HG03354 (cell line): Measurements from ENCODE around the gene PNMA8C.
"Not testable (repeated sequence)": the region's sequence is repeated elsewhere in the genome, so short reads cannot be mapped to it uniquely, and the experiment has no call there.

Experiments used
- ATAC-seq: cut with Tn5 transposase; IDR thresholded peaks from one replicate; pipeline ENCODE4 v1.9.1; 2021; ENCODE audit warnings: mild to moderate bottlenecking; ENCODE audit not compliant: unreplicated experiment, poor library complexity, severe bottlenecking

Gene PNMA8C

GRCh38 chr19:46448601-46449000 is 19.9 kb upstream of the PNMA8C start:
- no peak for ATAC-seq

GRCh38 chr19:46447824-46448223 is 19.1 kb upstream of the PNMA8C start:
- no peak for ATAC-seq

GRCh38 chr19:46447006-46447405 is 18.3 kb upstream of the PNMA8C start:
- ATAC-seq: no peak

GRCh38 chr19:46446021-46446420 is 17.3 kb upstream of the PNMA8C start:
- no peak for ATAC-seq

GRCh38 chr19:46442808-46443450 is 14.2 kb upstream of the PNMA8C start:
- no peak for ATAC-seq

GRCh38 chr19:46441866-46442265 is 13.1 kb upstream of the PNMA8C start:
- ATAC-seq: no peak

GRCh38 chr19:46435689-46436088 is 7.0 kb upstream of the PNMA8C start:
- ATAC-seq: not testable (repeated sequence)

GRCh38 chr19:46435009-46435408 is 6.3 kb upstream of the PNMA8C start:
- ATAC-seq: no peak

GRCh38 chr19:46433470-46433869 is 4.7 kb upstream of the PNMA8C start:
- not testable (repeated sequence) for ATAC-seq

GRCh38 chr19:46431824-46432223 is 3.1 kb upstream of the PNMA8C start:
- ATAC-seq: no peak

GRCh38 chr19:46429999-46430398 is 1.3 kb upstream of the PNMA8C start:
- ATAC-seq: no peak

GRCh38 chr19:46427518-46428045 is 1.2 kb downstream of the PNMA8C start:
- no peak for ATAC-seq

- no peak for ATAC-seq
Observed at GRCh38 chr19:46426506-46427162, 2.1 kb downstream of the PNMA8C start.

GRCh38 chr19:46426035-46426505 is 2.7 kb downstream of the PNMA8C start:
- ATAC-seq: no peak

- no peak for ATAC-seq
Observed at GRCh38 chr19:46423188-46423587, 5.5 kb downstream of the PNMA8C start.

GRCh38 chr19:46422344-46422743 is 6.4 kb downstream of the PNMA8C start:
- ATAC-seq: no peak

- no peak for ATAC-seq
Observed at GRCh38 chr19:46420056-46420455, 8.7 kb downstream of the PNMA8C start.

GRCh38 chr19:46415804-46416709 is 12.7 kb downstream of the PNMA8C start:
- not testable (repeated sequence) for ATAC-seq

GRCh38 chr19:46414899-46415298 is 13.8 kb downstream of the PNMA8C start:
- ATAC-seq: not testable (repeated sequence)
